H9 (cell line): ENCODE measurements around the gene HDDC2. TPM values are rescaled to one million over a fixed set of nuclear protein-coding genes. Genes with fewer than 3 reads are reported as not detected.

Experiments
- DNase-seq: peaks from one replicate; pipeline ENCODE4 v3.0.0-alpha.2; 2017
- H2AFZ ChIP-seq: one replicate; pipeline ENCODE4 v1.6.1; 2013; ENCODE audit warnings: mild to moderate bottlenecking, low read length, control low read depth, moderate library complexity
- H2AK5ac ChIP-seq: 2 replicates; pipeline ENCODE4 v1.6.1; 2013; ENCODE audit warnings: low read length, control low read depth, mixed read lengths; ENCODE audit not compliant: insufficient read length
- H2BK120ac ChIP-seq: one replicate; pipeline ENCODE4 v1.6.1; 2013; ENCODE audit warnings: low read depth, mild to moderate bottlenecking, low read length, control low read depth, inconsistent platforms; ENCODE audit not compliant: poor library complexity, severe bottlenecking
- H2BK12ac ChIP-seq: 2 replicates; pipeline ENCODE4 v1.6.1; 2013; ENCODE audit warnings: low read length, control low read depth, mixed read lengths, low read depth; ENCODE audit not compliant: insufficient read length
- H2BK15ac ChIP-seq: 2 replicates; pipeline ENCODE4 v1.6.1; 2013; ENCODE audit warnings: low read depth, low read length, control low read depth
- H2BK20ac ChIP-seq: one replicate; pipeline ENCODE4 v1.6.1; 2013; ENCODE audit warnings: low read depth, mild to moderate bottlenecking, low read length, control low read depth, inconsistent platforms; ENCODE audit not compliant: poor library complexity, severe bottlenecking
- H2BK5ac ChIP-seq: 2 replicates; pipeline ENCODE4 v1.6.1; 2013; ENCODE audit warnings: low read length, control low read depth, mixed read lengths; ENCODE audit not compliant: insufficient read length
- H3K14ac ChIP-seq: 2 replicates; pipeline ENCODE4 v1.6.1; 2013; ENCODE audit warnings: low read length, control low read depth; ENCODE audit not compliant: insufficient read depth
- H3K18ac ChIP-seq: 2 replicates; pipeline ENCODE4 v1.6.1; 2013; ENCODE audit warnings: low read depth, mild to moderate bottlenecking, mixed read lengths, low read length, control low read depth; ENCODE audit not compliant: insufficient read length
- H3K23ac ChIP-seq: 2 replicates; pipeline ENCODE4 v1.6.1; 2013; ENCODE audit warnings: low read length, control low read depth, mixed read lengths, low read depth; ENCODE audit not compliant: insufficient read length
- H3K23me2 ChIP-seq: 2 replicates; pipeline ENCODE4 v1.6.1; 2013; ENCODE audit warnings: low read depth, mild to moderate bottlenecking, mixed read lengths, low read length, control low read depth; ENCODE audit not compliant: insufficient read length, poor library complexity, severe bottlenecking
- H3K27ac ChIP-seq: 2 replicates; pipeline ENCODE4 v1.5.1; 2013; ENCODE audit warnings: low read length, control low read depth, mixed read lengths, low read depth; ENCODE audit not compliant: insufficient read length
- H3K27me3 ChIP-seq: 2 replicates; pipeline ENCODE4 v1.6.1; 2013; ENCODE audit warnings: low read length, control low read depth, inconsistent platforms; ENCODE audit not compliant: insufficient read depth
- H3K4ac ChIP-seq: 2 replicates; pipeline ENCODE4 v1.6.1; 2013; ENCODE audit warnings: low read depth, mild to moderate bottlenecking, control low read depth, inconsistent platforms, low read length, moderate library complexity
- H3K4me1 ChIP-seq: 2 replicates; pipeline ENCODE4 v1.6.1; 2013; ENCODE audit warnings: low read length, control low read depth, inconsistent platforms; ENCODE audit not compliant: insufficient read depth
- H3K4me2 ChIP-seq: 2 replicates; pipeline ENCODE4 v1.6.1; 2013; ENCODE audit warnings: low read length, control low read depth, mixed read lengths; ENCODE audit not compliant: insufficient read length, insufficient read depth
- H3K56ac ChIP-seq: 2 replicates; pipeline ENCODE4 v1.6.1; 2013; ENCODE audit warnings: low read depth, mild to moderate bottlenecking, mixed read lengths, low read length, control low read depth; ENCODE audit not compliant: insufficient read length
- H3K79me1 ChIP-seq: 2 replicates; pipeline ENCODE4 v1.6.1; 2013; ENCODE audit warnings: low read depth, mild to moderate bottlenecking, moderate library complexity, low read length, control low read depth, inconsistent platforms; ENCODE audit not compliant: insufficient read depth, poor library complexity, severe bottlenecking
- H3K79me2 ChIP-seq: 2 replicates; pipeline ENCODE4 v1.6.1; 2013; ENCODE audit warnings: low read length, control low read depth, inconsistent platforms; ENCODE audit not compliant: insufficient read depth
- H3K9ac ChIP-seq: 2 replicates; pipeline ENCODE4 v1.6.1; 2013; ENCODE audit warnings: low read length, control low read depth, mixed read lengths; ENCODE audit not compliant: insufficient read length; ENCODE audit errors: extremely low read depth
- H3K9me3 ChIP-seq: one replicate; pipeline ENCODE4 v1.6.1; 2013; ENCODE audit warnings: low read depth, low read length, inconsistent platforms; ENCODE audit not compliant: control insufficient read depth
- H3T11ph ChIP-seq: one replicate; pipeline ENCODE4 v1.6.1; 2013; ENCODE audit warnings: mild to moderate bottlenecking, low read length, control low read depth, inconsistent platforms
- H4K20me1 ChIP-seq: one replicate; pipeline ENCODE4 v1.6.1; 2013; ENCODE audit not compliant: control insufficient read depth, insufficient read length, insufficient read depth
- H4K5ac ChIP-seq: 2 replicates; pipeline ENCODE4 v1.6.1; 2013; ENCODE audit warnings: low read depth, mild to moderate bottlenecking, mixed read lengths, low read length, control low read depth; ENCODE audit not compliant: insufficient read length
- H4K8ac ChIP-seq: replicated peaks from 2 replicates; pipeline ENCODE4 v1.6.1; 2013; ENCODE audit warnings: low read length, control low read depth, mixed read lengths, low read depth; ENCODE audit not compliant: insufficient read length
- H4K91ac ChIP-seq: 2 replicates; pipeline ENCODE4 v1.6.1; 2013; ENCODE audit warnings: low read depth, mild to moderate bottlenecking, moderate library complexity, mixed read lengths, low read length, control low read depth; ENCODE audit not compliant: insufficient read length
- H3K27ac Mint-ChIP-seq, 3 experiments: 2 replicates in 2 of 3; 3 replicates in 1 of 3; pipeline ENCODE4 v1.8.0; 2020 to 2021; ENCODE audit warnings: mixed read lengths in 3 of 3, mild to moderate bottlenecking in 1 of 3, moderate library complexity in 1 of 3
- H3K27me3 Mint-ChIP-seq: 2 replicates; pipeline ENCODE4 v1.8.0; 2021; ENCODE audit warnings: low read depth, mild to moderate bottlenecking, moderate library complexity, mixed read lengths
- H3K36me3 Mint-ChIP-seq, 3 experiments: 2 replicates in 2 of 3; 3 replicates in 1 of 3; pipeline ENCODE4 v1.8.0; 2020 to 2021; ENCODE audit warnings: low read depth in 3 of 3, mixed read lengths in 3 of 3; ENCODE audit not compliant: insufficient read depth in 1 of 3
- H3K4me1 Mint-ChIP-seq, 2 experiments: 2 replicates each; pipeline ENCODE4 v1.8.0; 2020; ENCODE audit warnings: mixed read lengths in 2 of 2
- H3K4me3 Mint-ChIP-seq, 2 experiments: 2 replicates in 1 of 2; 3 replicates in 1 of 2; pipeline ENCODE4 v1.8.0; 2020 to 2021; ENCODE audit warnings: mild to moderate bottlenecking in 2 of 2, mixed read lengths in 2 of 2, moderate library complexity in 1 of 2
- H3K9me3 Mint-ChIP-seq, 2 experiments: 2 replicates in 1 of 2; 3 replicates in 1 of 2; pipeline ENCODE4 v1.8.0; 2020; ENCODE audit warnings: mild to moderate bottlenecking in 2 of 2, mixed read lengths in 2 of 2, moderate library complexity in 1 of 2
- CTCF ChIP-seq: fragments of 200-600 bp; sonication (generic); conservative IDR thresholded peaks from 3 replicates; pipeline ENCODE4 v1.8.0; 2021; ENCODE audit warnings: antibody characterized with exemption, mild to moderate bottlenecking
- WGBS: extraction: QIAGEN DNeasy Blood & Tissue Kit; methylation state at CpG from one replicate; pipeline ENCODE4 v1.1.7; 2013; ENCODE audit warnings: missing lambda C conversion rate, low lambda C conversion rate, mixed read lengths; ENCODE audit not compliant: insufficient read length; ENCODE audit errors: extremely low coverage; 5-methylcytosine and 5-hydroxymethylcytosine counted together
- total RNA-seq: library from RNA; stranded (reverse); gene quantifications from 2 replicates; pipeline ENCODE4 v1.2.1, GENCODE V29; 2021

Gene HDDC2
- total RNA-seq, 1 experiment from 2014 or later: 77.8 TPM

GRCh38 chr6:125250511-125250910 lies 51.3 kb downstream of the HDDC2 start:
- Mint-ChIP-seq H3K4me3 (no peak overlapping the region), H3K4me1 (peaks cover 12% of the 10 kb centered on the region in 2 experiments), H3K27me3 (no peaks in the 10 kb centered on the region), H3K9me3 (no peaks in the 10 kb centered on the region), H3K27ac (no peak overlapping the region), H3K36me3 (no peaks in the 10 kb centered on the region)
- Histone ChIP-seq H3K23me2 (no peaks in the 10 kb centered on the region), H3K9ac (no peak overlapping the region), H3K27ac (no peak overlapping the region), H3K4ac (no peak overlapping the region), H4K20me1 (no peaks in the 10 kb centered on the region), H2BK5ac (no peak overlapping the region), H3K4me1 (no peaks in the 10 kb centered on the region; the same call in 1 of the 2 replicates), H3K79me2 (no peaks in the 10 kb centered on the region), H2AK5ac (no peak overlapping the region), H3K56ac (no peak overlapping the region), H4K8ac (no peak overlapping the region), H3K18ac (no peak overlapping the region), H2BK20ac (no peak overlapping the region), H3K14ac (no peak overlapping the region), H2BK12ac (no peak overlapping the region), H4K5ac (no peak overlapping the region), H3T11ph (no peak overlapping the region), H3K9me3 (no peaks in the 10 kb centered on the region), H3K4me2 (no peak overlapping the region), H4K91ac (no peak overlapping the region), H3K27me3 (no peaks in the 10 kb centered on the region), H3K79me1 (no peaks in the 10 kb centered on the region), H2BK15ac (no peak overlapping the region), H2BK120ac (no peak overlapping the region), H2AFZ (no peak overlapping the region), H3K23ac (no peak overlapping the region)
- no CpG with 5 or more reads among the region's 1 CpG for WGBS
- no peak for TF ChIP-seq CTCF
- DNase-seq: no peak
